Gastroesophageal sphincter (tissue), 4 donors: ENCODE results near the gene CACNA1C. TPM values are rescaled to one million over a fixed set of nuclear protein-coding genes. Genes with fewer than 3 reads are reported as not detected.

ENCODE experiments used
- ATAC-seq: fragments of 150-250 bp; one replicate; pipeline ENCODE4 v1.9.1; 2016; ENCODE audit warnings: mild to moderate bottlenecking, moderate library complexity
- H3K27ac ChIP-seq, 4 donors: fragments of 200-600 bp; sonication (generic) in 3 of 4; 1 replicate in 3 of 4; 2 replicates in 1 of 4; pipeline ENCODE4 v1.5.1; 2016 to 2019
- H3K27me3 ChIP-seq: fragments of 200-600 bp; sonication (generic); one replicate; pipeline ENCODE4 v1.5.1; 2019
- H3K36me3 ChIP-seq, 2 donors: fragments of 200-600 bp; sonication (generic); one replicate each; pipeline ENCODE4 v1.5.1; 2019; ENCODE audit warnings: control low read depth in 1 of 2
- H3K4me1 ChIP-seq, 3 donors: fragments of 200-600 bp; sonication (generic); 1 replicate in 2 of 3; 2 replicates in 1 of 3; pipeline ENCODE4 v1.5.1; 2016 to 2019; ENCODE audit warnings: control low read depth in 2 of 3
- H3K4me3 ChIP-seq, 2 donors: fragments of 200-600 bp; sonication (generic); one replicate each; pipeline ENCODE4 v1.5.1; 2019; ENCODE audit warnings: mild to moderate bottlenecking in 1 of 2, moderate library complexity in 1 of 2
- H3K9me3 ChIP-seq, 3 donors: fragments of 200-600 bp; sonication (generic); one replicate each; pipeline ENCODE4 v1.5.1; 2017 to 2019; ENCODE audit warnings: control low read depth in 2 of 3
- CTCF ChIP-seq, 4 experiments: fragments of 200-600 bp in 2 of 4; fragments of 450-650 bp in 2 of 4; sonication (generic) in 1 of 4; IDR thresholded peaks; one replicate each; pipeline ENCODE4 v1.5.1; 2017 to 2019; ENCODE audit warnings: antibody characterized with exemption in 4 of 4, mild to moderate bottlenecking in 2 of 4, moderate library complexity in 2 of 4
- EP300 ChIP-seq: sonication (generic); formaldehyde crosslinking; IDR thresholded peaks from one replicate; pipeline ENCODE4 v1.6.1; 2017; ENCODE audit warnings: antibody characterized with exemption, mild to moderate bottlenecking
- POLR2A ChIP-seq, 2 donors: fragments of 450-650 bp; IDR thresholded peaks; one replicate each; pipeline ENCODE4 v1.6.1; 2017; ENCODE audit warnings: antibody characterized with exemption in 2 of 2, mild to moderate bottlenecking in 2 of 2, moderate library complexity in 1 of 2
- POLR2AphosphoS5 ChIP-seq: sonication (generic); formaldehyde crosslinking; IDR thresholded peaks from one replicate; pipeline ENCODE4 v1.6.1; 2017; ENCODE audit warnings: antibody characterized with exemption
- WGBS, 2 donors: methylation state at CpG; one replicate each; pipeline ENCODE4 v1.1.5; 2018; ENCODE audit warnings: low coverage in 1 of 2; 5-methylcytosine and 5-hydroxymethylcytosine counted together
- total RNA-seq, 4 donors: library from RNA; depleted of rRNA; stranded (reverse); fragments of >200 nt; gene quantifications; one replicate each; pipeline ENCODE4 v1.1.0, GENCODE V29; 2016

The CACNA1C gene
- total RNA-seq, 4 donors from 2014 or later = 22.9 to 96.2 (median 41.4) TPM

GRCh38 chr12:2094597-2094996 is 41.8 kb downstream of the CACNA1C start:
- Histone ChIP-seq H3K4me1 (peaks cover 3 to 87% (median 18%) of the 10 kb centered on the region in 3 donors), H3K27ac (peak overlapping the region; percentile 59 to 81 (median 78)), H3K9me3 (no peaks in the 10 kb centered on the region), H3K4me3 (no peak overlapping the region), H3K27me3 (no peaks in the 10 kb centered on the region), H3K36me3 (no peaks in the 10 kb centered on the region)
- TF ChIP-seq EP300 (no peak), CTCF (IDR thresholded peaks at IDR 0.05) (no peak), POLR2AphosphoS5 (no peak), POLR2A (IDR thresholded peaks at IDR 0.05) (no peak)
- 0 to 16% methylated on average over 1 to 2 of the region's 2 CpGs for WGBS, 2 donors
- no peak for ATAC-seq

DNA sequence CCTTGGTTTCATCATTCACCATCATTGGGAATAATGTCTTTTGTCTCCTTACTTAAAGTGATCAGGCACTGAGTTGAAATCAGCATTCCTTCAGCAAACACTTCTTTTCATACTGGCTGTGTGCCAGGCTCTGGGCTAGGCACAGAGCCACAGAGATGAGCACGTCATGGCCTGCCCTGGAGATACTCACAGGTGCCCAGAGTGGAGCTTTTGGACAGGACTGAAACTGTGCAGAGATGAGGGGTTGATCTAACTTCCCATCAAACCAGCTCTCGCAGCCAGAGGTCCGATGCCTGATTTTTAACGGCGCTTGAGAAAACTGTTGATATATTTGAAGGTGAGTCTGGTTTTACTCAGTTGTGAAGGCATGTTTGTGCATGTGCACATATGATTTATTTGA is 43.1 kb downstream of the CACNA1C start:
- Histone ChIP-seq H3K9me3 (no peaks in the 10 kb centered on the region), H3K36me3 (no peaks in the 10 kb centered on the region), H3K27ac (peak overlapping the region; percentile 59 to 81 (median 78)), H3K4me3 (no peak overlapping the region), H3K27me3 (no peaks in the 10 kb centered on the region), H3K4me1 (peaks cover 3 to 91% (median 18%) of the 10 kb centered on the region in 3 donors)
- 15 to 48% methylated on average over 4 of the region's 5 CpGs for WGBS, 2 donors
- ATAC-seq = peak; percentile 65
- no peak for TF ChIP-seq POLR2A (IDR thresholded peaks at IDR 0.05)
- TF ChIP-seq CTCF (IDR thresholded peaks at IDR 0.05) = peak in 1 of 4 experiments; percentile 5
- no peak for TF ChIP-seq EP300
- TF ChIP-seq POLR2AphosphoS5 = peak; percentile 91

- H3K9me3 ChIP-seq = no peaks in the 10 kb centered on the region
- H3K4me1 ChIP-seq = peaks cover 3 to 90% (median 18%) of the 10 kb centered on the region in 3 donors
- no peak for ATAC-seq
- peak overlapping the region in 3 of 4 donors; percentile 62 to 81 (median 78) for H3K27ac ChIP-seq
- TF ChIP-seq CTCF (IDR thresholded peaks at IDR 0.05) = no peak
- no peak for TF ChIP-seq POLR2A (IDR thresholded peaks at IDR 0.05)
- no peaks in the 10 kb centered on the region for H3K27me3 ChIP-seq
- no peak overlapping the region for H3K4me3 ChIP-seq
- H3K36me3 ChIP-seq = no peaks in the 10 kb centered on the region
- 82 to 86% methylated on average over 2 to 5 of the region's 7 CpGs for WGBS, 2 donors
These were observed 44.8 kb downstream of the CACNA1C start for GRCh38 chr12:2097617-2098016.

- no peaks in the 10 kb centered on the region for H3K27me3 ChIP-seq
- H3K27ac ChIP-seq = peak overlapping the region in 3 of 4 donors; percentile 20 to 81 (median 78)
- TF ChIP-seq POLR2A (IDR thresholded peaks at IDR 0.05) (no peak), EP300 (no peak), POLR2AphosphoS5 (no peak), CTCF (IDR thresholded peaks at IDR 0.05) (no peak)
- no peak overlapping the region for H3K4me3 ChIP-seq
- ATAC-seq = no peak
- 47% methylated on average over 7 of the region's 11 CpGs; no CpG with 5 or more reads in 1 of the 2 donors for WGBS, 2 donors
- no peaks in the 10 kb centered on the region for H3K36me3 ChIP-seq
- peaks cover 3 to 78% (median 11%) of the 10 kb centered on the region in 3 donors for H3K4me1 ChIP-seq
- no peaks in the 10 kb centered on the region for H3K9me3 ChIP-seq
These were observed 46.1 kb downstream of the CACNA1C start for GRCh38 chr12:2098852-2099251.

GRCh38 chr12:2099595-2099994 is 46.8 kb downstream of the CACNA1C start:
- Histone ChIP-seq H3K27me3 (no peaks in the 10 kb centered on the region), H3K4me1 (peaks cover 3 to 72% (median 3%) of the 10 kb centered on the region in 3 donors), H3K27ac (peak overlapping the region in 2 of 4 donors; percentile 78 to 81), H3K4me3 (no peak overlapping the region), H3K9me3 (no peaks in the 10 kb centered on the region), H3K36me3 (no peaks in the 10 kb centered on the region)
- WGBS, 2 donors = 60 to 70% methylated on average over 1 to 2 of the region's 4 CpGs
- TF ChIP-seq CTCF (IDR thresholded peaks at IDR 0.05) (no peak), EP300 (no peak)
- ATAC-seq = no peak
